ENCODE measurements around the gene ZBTB18. TPM values are rescaled to one million over a fixed set of nuclear protein-coding genes. Genes with fewer than 3 reads are reported as not detected.

Gene ZBTB18
- total RNA-seq, 1 donor from 2014 or later: 41.6 TPM

- peaks cover 3% of the 10 kb centered on the region for H3K9me3 Mint-ChIP-seq
- no peaks in the 10 kb centered on the region for H3K36me3 Mint-ChIP-seq
These were observed 51.0 kb downstream of the ZBTB18 start for GRCh38 chr1:244102046-244102445.

GRCh38 chr1:244102468-244102867 lies 51.4 kb downstream of the ZBTB18 start:
- no peak for TF ChIP-seq CTCF (IDR thresholded peaks at IDR 0.05; ENCODE audit: unreplicated experiment)
- H3K36me3 Mint-ChIP-seq: no peaks in the 10 kb centered on the region
- H3K4me1 Mint-ChIP-seq: peaks cover 41% of the 10 kb centered on the region
- H3K4me3 Mint-ChIP-seq: no peak overlapping the region
- no peaks in the 10 kb centered on the region for H3K27me3 Mint-ChIP-seq (ENCODE audit: low read depth)
- H3K9me3 Mint-ChIP-seq: peaks cover 3% of the 10 kb centered on the region
- DNase-seq (ENCODE audit: low spot score in 2 of 2, unreplicated experiment in 2 of 2): no peak
- no peak overlapping the region for H3K27ac Mint-ChIP-seq

More at GRCh38 chr1:244102046-244102445, 51.0 kb downstream of the ZBTB18 start:
- Mint-ChIP-seq H3K4me3 (no peak overlapping the region), H3K27ac (no peak overlapping the region), H3K4me1 (peaks cover 39% of the 10 kb centered on the region), H3K27me3 (ENCODE audit: low read depth) (no peaks in the 10 kb centered on the region)
- no peak for DNase-seq (ENCODE audit: low spot score in 2 of 2, unreplicated experiment in 2 of 2)
- TF ChIP-seq CTCF (IDR thresholded peaks at IDR 0.05; ENCODE audit: unreplicated experiment): no peak

GRCh38 chr1:244104309-244105060 lies 53.4 kb downstream of the ZBTB18 start:
- no peak for DNase-seq (ENCODE audit: low spot score in 2 of 2, unreplicated experiment in 2 of 2)
- Mint-ChIP-seq H3K9me3 (no peaks in the 10 kb centered on the region), H3K27ac (no peak overlapping the region), H3K36me3 (no peaks in the 10 kb centered on the region), H3K27me3 (ENCODE audit: low read depth) (no peaks in the 10 kb centered on the region), H3K4me3 (no peak overlapping the region), H3K4me1 (peaks cover 33% of the 10 kb centered on the region)
- no peak for TF ChIP-seq CTCF (IDR thresholded peaks at IDR 0.05; ENCODE audit: unreplicated experiment)

- no peak for TF ChIP-seq CTCF (IDR thresholded peaks at IDR 0.05; ENCODE audit: unreplicated experiment)
- Mint-ChIP-seq H3K27ac (no peak overlapping the region), H3K27me3 (ENCODE audit: low read depth) (no peaks in the 10 kb centered on the region), H3K4me1 (peaks cover 26% of the 10 kb centered on the region), H3K36me3 (no peaks in the 10 kb centered on the region), H3K9me3 (no peaks in the 10 kb centered on the region), H3K4me3 (no peak overlapping the region)
- no peak for DNase-seq (ENCODE audit: low spot score in 2 of 2, unreplicated experiment in 2 of 2)
These were observed 55.1 kb downstream of the ZBTB18 start for GRCh38 chr1:244106176-244106575.

Other genes starting within 250 kb of the ZBTB18 start
- 107 to 113 TPM (median 110 TPM) in 3 replicates for gene AKT3, start 201.0 kb upstream of the ZBTB18 start, total RNA-seq

All from mesothelial cell of epicardium (in vitro differentiated cells).